HEK293 (cell line): ENCODE measurements around the gene XPO4.

ENCODE experiments used
- CTCF ChIA-PET: fragments of 350-600 bp; formaldehyde crosslinking; extraction: SDS; loops from one replicate; lab custom pipeline; 2021; ENCODE audit warnings: antibody characterized with exemption; lab: Yijun Ruan, JAX
- POLR2A ChIA-PET: fragments of 300-600 bp; formaldehyde crosslinking; extraction: SDS; loops from one replicate; lab custom pipeline; 2020; ENCODE audit warnings: antibody characterized with exemption, inconsistent platforms; lab: Yijun Ruan, JAX
- H3K27ac ChIP-seq: fragments of 200-500 bp; sonication (Bioruptor generic); 2 replicates; pipeline ENCODE4 v1.5.1; 2014; ENCODE audit warnings: low read depth, low read length, control low read depth, inconsistent platforms; ENCODE audit errors: extremely low read depth
- H3K36me3 ChIP-seq, 2 experiments: fragments of 200-500 bp in 1 of 2; sonication (Bioruptor generic) in 1 of 2; 1 replicate in 1 of 2; 2 replicates in 1 of 2; pipeline ENCODE4 v1.5.1; 2014 to 2017; ENCODE audit warnings: inconsistent platforms in 2 of 2, low read length in 2 of 2; ENCODE audit not compliant: control insufficient read depth in 2 of 2, insufficient read depth in 1 of 2
- H3K4me1 ChIP-seq: fragments of 200-500 bp; sonication (Bioruptor generic); 2 replicates; pipeline ENCODE4 v1.5.1; 2014; ENCODE audit warnings: mild to moderate bottlenecking, low read length, inconsistent platforms; ENCODE audit not compliant: control insufficient read depth, insufficient read depth
- H3K4me3 ChIP-seq: 2 replicates; pipeline ENCODE4 v1.5.1; 2011; ENCODE audit warnings: low read depth, mild to moderate bottlenecking, control low read depth, low read length, moderate library complexity
- H3K9me3 ChIP-seq: fragments of 200-500 bp; sonication (Bioruptor generic); 2 replicates; pipeline ENCODE4 v1.5.1; 2014; ENCODE audit warnings: low read depth, low read length, inconsistent platforms; ENCODE audit not compliant: control insufficient read depth, insufficient read depth
- ELK4 ChIP-seq: IDR thresholded peaks from 2 replicates; pipeline ENCODE4 v1.6.1; 2011; ENCODE audit warnings: mild to moderate bottlenecking, low read depth, low read length, borderline replicate concordance
- MEIS1 ChIP-seq: sonication (generic); formaldehyde crosslinking; IDR thresholded peaks from 2 replicates; pipeline ENCODE4 v1.8.1; 2022; ENCODE audit warnings: missing genetic modification reagents, mild to moderate bottlenecking, borderline replicate concordance
- OVOL3 ChIP-seq: fragments of 450-650 bp; formaldehyde crosslinking; IDR thresholded peaks from 2 replicates; pipeline ENCODE4 v1.5.1; 2016; ENCODE audit warnings: missing biosample characterization, missing genetic modification characterization
- PRDM10 ChIP-seq: fragments of 450-650 bp; formaldehyde crosslinking; IDR thresholded peaks from 2 replicates; pipeline ENCODE4 v1.5.1; 2016; ENCODE audit warnings: missing biosample characterization, missing genetic modification characterization
- RBAK ChIP-seq: fragments of 450-650 bp; formaldehyde crosslinking; IDR thresholded peaks from 2 replicates; pipeline ENCODE4 v1.5.1; 2016; ENCODE audit warnings: missing biosample characterization, missing genetic modification characterization
- SALL2 ChIP-seq: fragments of 450-650 bp; formaldehyde crosslinking; IDR thresholded peaks from 2 replicates; pipeline ENCODE4 v1.5.0; 2017; ENCODE audit warnings: missing biosample characterization, mild to moderate bottlenecking, missing genetic modification characterization, borderline replicate concordance
- SP2 ChIP-seq: fragments of 450-650 bp; formaldehyde crosslinking; IDR thresholded peaks from 2 replicates; pipeline ENCODE4 v1.5.1; 2016; ENCODE audit warnings: missing biosample characterization, missing genetic modification characterization
- SP7 ChIP-seq: fragments of 450-650 bp; formaldehyde crosslinking; IDR thresholded peaks from 2 replicates; pipeline ENCODE4 v1.5.1; 2016; ENCODE audit warnings: missing biosample characterization, missing genetic modification characterization
- ZBTB20 ChIP-seq: fragments of 450-650 bp; formaldehyde crosslinking; IDR thresholded peaks from 2 replicates; pipeline ENCODE4 v1.5.1; 2016; ENCODE audit warnings: missing biosample characterization, missing genetic modification characterization
- ZBTB48 ChIP-seq: fragments of 450-650 bp; formaldehyde crosslinking; IDR thresholded peaks from 2 replicates; pipeline ENCODE4 v1.5.1; 2016; ENCODE audit warnings: missing biosample characterization, missing genetic modification characterization
- ZFP37 ChIP-seq: fragments of 450-650 bp; formaldehyde crosslinking; IDR thresholded peaks from 2 replicates; pipeline ENCODE4 v1.5.1; 2016; ENCODE audit warnings: missing biosample characterization, missing genetic modification characterization
- ZNF132 ChIP-seq: fragments of 450-650 bp; formaldehyde crosslinking; IDR thresholded peaks from 2 replicates; pipeline ENCODE4 v1.5.1; 2017; ENCODE audit warnings: missing biosample characterization, missing genetic modification characterization, borderline replicate concordance
- ZNF133 ChIP-seq: fragments of 450-650 bp; formaldehyde crosslinking; IDR thresholded peaks from 2 replicates; pipeline ENCODE4 v1.5.1; 2016; ENCODE audit warnings: missing biosample characterization, missing genetic modification characterization
- ZNF292 ChIP-seq: fragments of 450-650 bp; formaldehyde crosslinking; IDR thresholded peaks from 2 replicates; pipeline ENCODE4 v1.5.1; 2016; ENCODE audit warnings: low read depth, missing biosample characterization, missing genetic modification characterization, borderline replicate concordance
- ZNF394 ChIP-seq: fragments of 450-650 bp; formaldehyde crosslinking; IDR thresholded peaks from 2 replicates; pipeline ENCODE4 v1.5.1; 2016; ENCODE audit warnings: missing biosample characterization, missing genetic modification characterization, mild to moderate bottlenecking, moderate library complexity, borderline replicate concordance
- ZNF473 ChIP-seq: fragments of 450-650 bp; formaldehyde crosslinking; IDR thresholded peaks from 2 replicates; pipeline ENCODE4 v1.5.1; 2017; ENCODE audit warnings: missing biosample characterization, missing genetic modification characterization
- ZNF501 ChIP-seq: fragments of 450-650 bp; formaldehyde crosslinking; IDR thresholded peaks from 2 replicates; pipeline ENCODE4 v1.5.1; 2016; ENCODE audit warnings: missing biosample characterization, missing genetic modification characterization
- ZNF514 ChIP-seq: fragments of 450-650 bp; formaldehyde crosslinking; IDR thresholded peaks from 2 replicates; pipeline ENCODE4 v1.5.1; 2016; ENCODE audit warnings: missing biosample characterization, missing genetic modification characterization
- ZNF610 ChIP-seq: fragments of 450-650 bp; formaldehyde crosslinking; IDR thresholded peaks from 2 replicates; pipeline ENCODE4 v1.5.1; 2016; ENCODE audit warnings: missing biosample characterization, missing genetic modification characterization, borderline replicate concordance
- ZNF76 ChIP-seq: fragments of 450-650 bp; formaldehyde crosslinking; IDR thresholded peaks from 2 replicates; pipeline ENCODE4; 2016; ENCODE audit warnings: low read depth, missing biosample characterization, missing genetic modification characterization, borderline replicate concordance
- ZNF792 ChIP-seq: fragments of 450-650 bp; formaldehyde crosslinking; IDR thresholded peaks from 2 replicates; pipeline ENCODE4 v1.5.1; 2016; ENCODE audit warnings: missing biosample characterization, missing genetic modification characterization
- TF ChIP-seq, protein P1 (sequence below): fragments of 450-650 bp; formaldehyde crosslinking; IDR thresholded peaks from 2 replicates; pipeline ENCODE4 v1.5.1; 2017; ENCODE audit warnings: missing biosample characterization, mild to moderate bottlenecking, missing genetic modification characterization, moderate library complexity
- TF ChIP-seq, protein P2 (sequence below): fragments of 450-650 bp; formaldehyde crosslinking; IDR thresholded peaks from 2 replicates; pipeline ENCODE4 v1.5.1; 2016; ENCODE audit warnings: missing biosample characterization, missing genetic modification characterization
- TF ChIP-seq, protein P3 (sequence below): fragments of 450-650 bp; formaldehyde crosslinking; IDR thresholded peaks from 2 replicates; pipeline ENCODE4 v1.5.1; 2016; ENCODE audit warnings: missing biosample characterization, missing genetic modification characterization

Gene XPO4

GRCh38 chr13:20773194-20774080, 129.1 kb downstream of the XPO4 start, which contains the start of gene EEF1AKMT1 (continued):
- no peak for TF ChIP-seq PRDM10 (tag by site-specific recombination)
- TF ChIP-seq ZNF133 = no peak
- no peak for TF ChIP-seq MEIS1 (CRISPR knock-in tag)
- TF ChIP-seq ZNF514 (tag by site-specific recombination) = no peak
- TF ChIP-seq ZNF394 (tag by site-specific recombination) = no peak
- TF ChIP-seq, protein P1, sequence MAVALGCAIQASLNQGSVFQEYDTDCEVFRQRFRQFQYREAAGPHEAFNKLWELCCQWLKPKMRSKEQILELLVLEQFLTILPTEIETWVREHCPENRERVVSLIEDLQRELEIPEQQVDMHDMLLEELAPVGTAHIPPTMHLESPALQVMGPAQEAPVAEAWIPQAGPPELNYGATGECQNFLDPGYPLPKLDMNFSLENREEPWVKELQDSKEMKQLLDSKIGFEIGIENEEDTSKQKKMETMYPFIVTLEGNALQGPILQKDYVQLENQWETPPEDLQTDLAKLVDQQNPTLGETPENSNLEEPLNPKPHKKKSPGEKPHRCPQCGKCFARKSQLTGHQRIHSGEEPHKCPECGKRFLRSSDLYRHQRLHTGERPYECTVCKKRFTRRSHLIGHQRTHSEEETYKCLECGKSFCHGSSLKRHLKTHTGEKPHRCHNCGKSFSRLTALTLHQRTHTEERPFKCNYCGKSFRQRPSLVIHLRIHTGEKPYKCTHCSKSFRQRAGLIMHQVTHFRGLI (tag by site-specific recombination) = peak; percentile 88
- TF ChIP-seq ZBTB48 = peak; percentile 87
- TF ChIP-seq RBAK (tag by site-specific recombination) = no peak
- no peak for TF ChIP-seq ZNF473 (tag by site-specific recombination)
- no peak for TF ChIP-seq ZNF292 (tag by site-specific recombination)
- no peak for TF ChIP-seq ZNF792 (tag by site-specific recombination)
- TF ChIP-seq ZNF501 = peak; percentile 89
- no peak for TF ChIP-seq ZNF610 (tag by site-specific recombination)
- no peak for TF ChIP-seq ZNF132 (tag by site-specific recombination)
- peak; percentile 31 for TF ChIP-seq SP2 (tag by site-specific recombination)
- TF ChIP-seq, protein P2, sequence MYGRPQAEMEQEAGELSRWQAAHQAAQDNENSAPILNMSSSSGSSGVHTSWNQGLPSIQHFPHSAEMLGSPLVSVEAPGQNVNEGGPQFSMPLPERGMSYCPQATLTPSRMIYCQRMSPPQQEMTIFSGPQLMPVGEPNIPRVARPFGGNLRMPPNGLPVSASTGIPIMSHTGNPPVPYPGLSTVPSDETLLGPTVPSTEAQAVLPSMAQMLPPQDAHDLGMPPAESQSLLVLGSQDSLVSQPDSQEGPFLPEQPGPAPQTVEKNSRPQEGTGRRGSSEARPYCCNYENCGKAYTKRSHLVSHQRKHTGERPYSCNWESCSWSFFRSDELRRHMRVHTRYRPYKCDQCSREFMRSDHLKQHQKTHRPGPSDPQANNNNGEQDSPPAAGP = 0 out of 2 replicates have a peak, but pooled peaks have one; percentile 29

DNA sequence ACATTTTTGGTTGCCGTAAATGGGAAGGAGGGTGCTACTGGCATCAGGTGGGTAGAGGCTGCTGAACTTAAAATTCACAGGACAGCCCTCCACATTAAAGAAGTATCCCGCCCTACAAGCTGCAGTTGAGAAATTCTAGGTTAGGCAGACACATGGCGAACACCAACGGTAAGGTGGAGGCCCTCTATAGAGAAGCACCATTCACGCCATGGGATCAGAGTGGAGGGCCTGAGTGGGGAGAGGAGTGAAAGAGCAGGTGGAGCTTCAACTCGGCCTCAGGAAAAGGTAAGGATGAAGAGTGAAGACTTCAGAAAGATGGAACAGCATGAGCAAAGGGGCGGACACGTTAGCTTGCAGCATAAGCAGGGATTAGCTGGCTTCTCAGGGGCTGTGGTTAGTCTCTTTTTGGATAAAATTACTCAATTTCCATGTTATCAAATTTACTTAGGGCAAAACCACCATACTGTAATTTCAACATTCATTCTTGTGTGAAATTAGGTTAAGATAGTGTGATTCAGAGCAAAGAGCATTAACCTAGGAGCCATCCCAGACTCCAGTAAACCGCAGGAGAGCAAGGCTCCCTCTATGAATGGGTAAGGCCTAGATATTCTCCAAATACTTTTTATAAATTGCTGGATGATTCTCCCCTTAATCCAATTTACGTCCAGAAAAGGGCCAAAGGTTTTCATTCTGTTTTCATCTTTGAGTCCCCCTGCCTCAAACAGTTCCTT, 130.0 kb downstream of the XPO4 start:
- ChIA-PET CTCF (interaction anchor here (0.7 kb wide), 1 partner anchor 279 kb away, joined by 6 read pairs; no protein-coding TSS in a partner anchor), POLR2A (interaction anchor here (0.5 kb wide), 1 partner anchor 184 kb away, joined by 4 read pairs; no protein-coding TSS in a partner anchor)
- peak overlapping the region; percentile 50; the same call in 1 of the 2 replicates for H3K4me3 ChIP-seq
- no peaks in the 10 kb centered on the region for H3K4me1 ChIP-seq
- peaks cover 0 to 19% of the 10 kb centered on the region in 2 experiments; a peak in 1 of 3 replicates for H3K36me3 ChIP-seq
- H3K27ac ChIP-seq = no peak overlapping the region; the same call in 1 of the 2 replicates
- no peaks in the 10 kb centered on the region for H3K9me3 ChIP-seq
- TF ChIP-seq SALL2 (tag by site-specific recombination) (no peak), OVOL3 (no peak), ELK4 (no peak), SP7 (tag by site-specific recombination) (no peak), ZNF76 (tag by site-specific recombination) (no peak), ZFP37 (no peak), ZBTB20 (tag by site-specific recombination) (no peak)
- TF ChIP-seq, protein P3, sequence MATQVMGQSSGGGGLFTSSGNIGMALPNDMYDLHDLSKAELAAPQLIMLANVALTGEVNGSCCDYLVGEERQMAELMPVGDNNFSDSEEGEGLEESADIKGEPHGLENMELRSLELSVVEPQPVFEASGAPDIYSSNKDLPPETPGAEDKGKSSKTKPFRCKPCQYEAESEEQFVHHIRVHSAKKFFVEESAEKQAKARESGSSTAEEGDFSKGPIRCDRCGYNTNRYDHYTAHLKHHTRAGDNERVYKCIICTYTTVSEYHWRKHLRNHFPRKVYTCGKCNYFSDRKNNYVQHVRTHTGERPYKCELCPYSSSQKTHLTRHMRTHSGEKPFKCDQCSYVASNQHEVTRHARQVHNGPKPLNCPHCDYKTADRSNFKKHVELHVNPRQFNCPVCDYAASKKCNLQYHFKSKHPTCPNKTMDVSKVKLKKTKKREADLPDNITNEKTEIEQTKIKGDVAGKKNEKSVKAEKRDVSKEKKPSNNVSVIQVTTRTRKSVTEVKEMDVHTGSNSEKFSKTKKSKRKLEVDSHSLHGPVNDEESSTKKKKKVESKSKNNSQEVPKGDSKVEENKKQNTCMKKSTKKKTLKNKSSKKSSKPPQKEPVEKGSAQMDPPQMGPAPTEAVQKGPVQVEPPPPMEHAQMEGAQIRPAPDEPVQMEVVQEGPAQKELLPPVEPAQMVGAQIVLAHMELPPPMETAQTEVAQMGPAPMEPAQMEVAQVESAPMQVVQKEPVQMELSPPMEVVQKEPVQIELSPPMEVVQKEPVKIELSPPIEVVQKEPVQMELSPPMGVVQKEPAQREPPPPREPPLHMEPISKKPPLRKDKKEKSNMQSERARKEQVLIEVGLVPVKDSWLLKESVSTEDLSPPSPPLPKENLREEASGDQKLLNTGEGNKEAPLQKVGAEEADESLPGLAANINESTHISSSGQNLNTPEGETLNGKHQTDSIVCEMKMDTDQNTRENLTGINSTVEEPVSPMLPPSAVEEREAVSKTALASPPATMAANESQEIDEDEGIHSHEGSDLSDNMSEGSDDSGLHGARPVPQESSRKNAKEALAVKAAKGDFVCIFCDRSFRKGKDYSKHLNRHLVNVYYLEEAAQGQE (tag by site-specific recombination) = no peak
